Measurements from ENCODE around the gene ERGIC2. TPM values are rescaled to one million over a fixed set of nuclear protein-coding genes. Genes with fewer than 3 reads are reported as not detected.

The ERGIC2 gene
- polyA plus RNA-seq, 3 donors = 5.9 to 59.0 (median 52.7) TPM

DNA sequence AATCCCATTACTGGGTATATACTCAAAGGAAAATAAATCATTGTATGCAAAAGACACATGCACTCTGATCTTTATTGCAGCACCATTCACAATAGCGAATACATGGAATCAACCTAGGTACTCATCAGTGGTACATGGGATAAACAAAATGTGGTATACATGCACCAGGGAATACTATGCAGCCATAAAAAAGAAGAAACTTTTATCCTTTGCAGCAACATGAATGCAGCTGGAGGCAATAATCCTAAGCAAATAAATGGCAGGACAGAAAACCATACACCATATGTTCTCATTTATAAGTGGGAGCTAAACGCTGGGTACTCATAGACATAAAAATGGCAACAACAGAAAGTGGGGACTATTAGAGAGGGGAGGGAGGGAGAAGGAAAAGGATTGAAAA lies 15.9 kb downstream of the ERGIC2 start:
- Mint-ChIP-seq H3K36me3 (peaks cover 55 to 61% of the 10 kb centered on the region in 2 donors), H3K27ac (no peak overlapping the region), H3K9me3 (no peaks in the 10 kb centered on the region), H3K4me3 (no peak overlapping the region), H3K27me3 (ENCODE audit: low read depth in 3 of 3) (no peaks in the 10 kb centered on the region), H3K4me1 (peaks cover 2% of the 10 kb centered on the region)
- Histone ChIP-seq H3K36me3 (replicated peaks in 1 of 2; ENCODE audit: control insufficient read depth in 1 of 2, insufficient read depth in 2 of 2, low read length in 2 of 2) (peaks cover 48 to 63% of the 10 kb centered on the region in 2 donors), H3K4me2 (replicated peaks; ENCODE audit: extremely low read depth, low read length, poor library complexity, severe bottlenecking) (no peak overlapping the region), H2AFZ (ENCODE audit: insufficient read depth, low read depth, low read length, poor library complexity, severe bottlenecking) (no peak overlapping the region), H4K20me1 (ENCODE audit: insufficient read depth, low read length) (no peaks in the 10 kb centered on the region), H3K27ac (ENCODE audit: low read depth in 1 of 2, low read length in 2 of 2) (no peak overlapping the region), H3K79me2 (ENCODE audit: insufficient read depth, low read length) (no peaks in the 10 kb centered on the region), H3K27me3 (ENCODE audit: control insufficient read depth in 2 of 2, insufficient read depth in 2 of 2, low read length in 2 of 2) (no peaks in the 10 kb centered on the region), H3K9me3 (replicated peaks in 1 of 2; ENCODE audit: control insufficient read depth in 1 of 2, insufficient read depth in 1 of 2, low read length in 2 of 2) (no peaks in the 10 kb centered on the region), H3K4me1 (ENCODE audit: control insufficient read depth in 1 of 2, insufficient read depth in 2 of 2, low read length in 2 of 2) (no peaks in the 10 kb centered on the region), H3K4me3 (replicated peaks in 1 of 3; ENCODE audit: low read depth in 2 of 3, low read length in 3 of 3) (no peak overlapping the region), H3K9ac (ENCODE audit: insufficient read depth, low read length, poor library complexity, severe bottlenecking) (no peak overlapping the region)
- DNase-seq = no peak
- no CpG with 5 or more reads among the region's 2 CpGs for WGBS (ENCODE audit: insufficient coverage)
- intact Hi-C loops (cut with micrococcal nuclease) = no loop called here
- TF ChIP-seq, protein P1, sequence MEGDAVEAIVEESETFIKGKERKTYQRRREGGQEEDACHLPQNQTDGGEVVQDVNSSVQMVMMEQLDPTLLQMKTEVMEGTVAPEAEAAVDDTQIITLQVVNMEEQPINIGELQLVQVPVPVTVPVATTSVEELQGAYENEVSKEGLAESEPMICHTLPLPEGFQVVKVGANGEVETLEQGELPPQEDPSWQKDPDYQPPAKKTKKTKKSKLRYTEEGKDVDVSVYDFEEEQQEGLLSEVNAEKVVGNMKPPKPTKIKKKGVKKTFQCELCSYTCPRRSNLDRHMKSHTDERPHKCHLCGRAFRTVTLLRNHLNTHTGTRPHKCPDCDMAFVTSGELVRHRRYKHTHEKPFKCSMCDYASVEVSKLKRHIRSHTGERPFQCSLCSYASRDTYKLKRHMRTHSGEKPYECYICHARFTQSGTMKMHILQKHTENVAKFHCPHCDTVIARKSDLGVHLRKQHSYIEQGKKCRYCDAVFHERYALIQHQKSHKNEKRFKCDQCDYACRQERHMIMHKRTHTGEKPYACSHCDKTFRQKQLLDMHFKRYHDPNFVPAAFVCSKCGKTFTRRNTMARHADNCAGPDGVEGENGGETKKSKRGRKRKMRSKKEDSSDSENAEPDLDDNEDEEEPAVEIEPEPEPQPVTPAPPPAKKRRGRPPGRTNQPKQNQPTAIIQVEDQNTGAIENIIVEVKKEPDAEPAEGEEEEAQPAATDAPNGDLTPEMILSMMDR (IDR thresholded peaks at IDR 0.05) = no peak

DNA sequence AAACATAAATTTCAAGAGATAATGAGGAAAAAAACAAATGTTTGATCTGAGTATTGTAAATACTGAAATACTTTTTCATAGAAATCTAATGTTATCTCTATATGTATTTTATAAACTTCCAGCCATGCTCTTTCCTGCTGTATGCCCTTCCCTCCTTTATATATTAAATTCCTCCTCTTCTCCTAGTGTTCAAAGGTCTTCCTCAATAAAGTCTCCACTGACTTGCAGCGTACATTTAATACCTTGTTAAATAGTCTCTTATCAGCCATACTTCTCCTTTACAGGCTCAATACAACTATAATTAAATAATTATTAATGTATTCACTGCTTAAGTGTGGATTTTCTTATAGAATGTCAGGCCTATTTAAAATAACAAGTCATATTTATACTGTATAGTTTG lies 26.0 kb downstream of the ERGIC2 start:
- H3K4me3 ChIP-seq (replicated peaks in 1 of 3; ENCODE audit: low read depth in 2 of 3, low read length in 3 of 3) = no peak overlapping the region
- no peak overlapping the region for H2AFZ ChIP-seq (ENCODE audit: insufficient read depth, low read depth, low read length, poor library complexity, severe bottlenecking)
- H3K27me3 ChIP-seq (ENCODE audit: control insufficient read depth in 2 of 2, insufficient read depth in 2 of 2, low read length in 2 of 2) = no peaks in the 10 kb centered on the region
- no peaks in the 10 kb centered on the region for H3K9me3 Mint-ChIP-seq
- no peaks in the 10 kb centered on the region for H3K27me3 Mint-ChIP-seq (ENCODE audit: low read depth in 3 of 3)
- H3K4me1 ChIP-seq (ENCODE audit: control insufficient read depth in 1 of 2, insufficient read depth in 2 of 2, low read length in 2 of 2) = no peaks in the 10 kb centered on the region
- H3K9me3 ChIP-seq (replicated peaks in 1 of 2; ENCODE audit: control insufficient read depth in 1 of 2, insufficient read depth in 1 of 2, low read length in 2 of 2) = no peaks in the 10 kb centered on the region
- H4K20me1 ChIP-seq (ENCODE audit: insufficient read depth, low read length) = no peaks in the 10 kb centered on the region
- no peak overlapping the region for H3K4me3 Mint-ChIP-seq
- no peak overlapping the region for H3K9ac ChIP-seq (ENCODE audit: insufficient read depth, low read length, poor library complexity, severe bottlenecking)
- H3K36me3 Mint-ChIP-seq = peaks cover 46 to 49% of the 10 kb centered on the region in 2 donors
- intact Hi-C loops (cut with micrococcal nuclease) = no loop called here
- H3K36me3 ChIP-seq (replicated peaks in 1 of 2; ENCODE audit: control insufficient read depth in 1 of 2, insufficient read depth in 2 of 2, low read length in 2 of 2) = peaks cover 41 to 78% of the 10 kb centered on the region in 2 donors
- H3K4me1 Mint-ChIP-seq = no peaks in the 10 kb centered on the region
- no peak for DNase-seq
- WGBS (ENCODE audit: insufficient coverage) = no CpG with 5 or more reads among the region's 1 CpG
- H3K27ac ChIP-seq (ENCODE audit: low read depth in 1 of 2, low read length in 2 of 2) = no peak overlapping the region
- no peaks in the 10 kb centered on the region for H3K79me2 ChIP-seq (ENCODE audit: insufficient read depth, low read length)
- H3K4me2 ChIP-seq (replicated peaks; ENCODE audit: extremely low read depth, low read length, poor library complexity, severe bottlenecking) = no peak overlapping the region
- TF ChIP-seq, protein P1 (IDR thresholded peaks at IDR 0.05) = no peak
- no peak overlapping the region for H3K27ac Mint-ChIP-seq

Measured in CD14-positive monocyte (primary cell).